ENCODE measurements around the gene SMPDL3B.

The SMPDL3B gene

GRCh38 chr1:27928216-27928954 is 6.4 kb upstream of the SMPDL3B start:
- no peak overlapping the region for H3K4me3 ChIP-seq (ENCODE audit: low read length)
- TF ChIP-seq CTCF (conservative IDR thresholded peaks at IDR 0.05; ENCODE audit: low read length): no peak
- DNase-seq (ENCODE audit: low read depth): no peak

DNA sequence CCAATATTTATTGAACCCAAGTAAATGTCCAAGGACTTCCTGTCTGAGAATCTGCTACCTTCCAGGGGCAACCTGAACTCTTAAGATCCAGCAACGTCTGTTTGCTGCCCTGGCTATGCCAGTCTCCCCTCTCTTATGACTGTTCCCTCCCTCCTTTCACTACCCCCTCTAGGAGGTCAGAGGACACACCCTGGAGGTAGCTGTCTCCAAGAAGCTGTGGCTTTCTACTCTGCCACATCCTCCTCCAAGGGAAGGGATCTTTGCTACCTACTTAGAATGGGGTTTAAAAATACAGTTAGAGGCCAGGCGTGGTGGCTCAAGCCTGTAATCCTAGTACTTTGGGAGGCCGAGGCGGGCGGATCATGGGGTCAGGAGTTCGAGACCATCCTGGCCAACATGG is 3.6 kb upstream of the SMPDL3B start:
- no peak overlapping the region for H3K4me3 ChIP-seq (ENCODE audit: low read length)
- no peak for TF ChIP-seq CTCF (conservative IDR thresholded peaks at IDR 0.05; ENCODE audit: low read length)
- no peak for DNase-seq (ENCODE audit: low read depth)

DNA sequence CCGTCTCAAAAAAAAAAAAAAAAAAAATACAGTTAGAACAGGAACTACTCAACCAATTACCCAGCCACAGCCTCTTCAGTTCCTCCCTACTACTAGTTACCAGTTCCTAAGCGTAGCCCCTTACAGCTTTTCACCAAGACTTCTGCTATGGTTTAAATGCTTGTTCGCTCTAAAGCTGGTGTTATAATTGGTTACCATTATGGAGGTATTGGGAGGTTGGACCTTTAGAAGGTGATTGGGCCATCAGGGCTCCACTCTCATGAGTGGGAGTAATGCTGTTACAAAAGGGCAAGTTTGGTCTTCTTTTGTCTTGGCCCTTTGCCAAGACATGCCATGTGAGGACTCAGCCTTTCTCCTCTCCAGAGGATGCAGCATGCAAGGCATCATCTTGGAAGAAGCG is 3.0 kb upstream of the SMPDL3B start:
- H3K4me3 ChIP-seq (ENCODE audit: low read length): no peak overlapping the region
- DNase-seq (ENCODE audit: low read depth): no peak
- no peak for TF ChIP-seq CTCF (conservative IDR thresholded peaks at IDR 0.05; ENCODE audit: low read length)

GRCh38 chr1:27935721-27936120 is 921 bp downstream of the SMPDL3B start:
- DNase-seq (ENCODE audit: low read depth): no peak
- TF ChIP-seq CTCF (conservative IDR thresholded peaks at IDR 0.05; ENCODE audit: low read length): no peak
- no peak overlapping the region for H3K4me3 ChIP-seq (ENCODE audit: low read length)

DNA sequence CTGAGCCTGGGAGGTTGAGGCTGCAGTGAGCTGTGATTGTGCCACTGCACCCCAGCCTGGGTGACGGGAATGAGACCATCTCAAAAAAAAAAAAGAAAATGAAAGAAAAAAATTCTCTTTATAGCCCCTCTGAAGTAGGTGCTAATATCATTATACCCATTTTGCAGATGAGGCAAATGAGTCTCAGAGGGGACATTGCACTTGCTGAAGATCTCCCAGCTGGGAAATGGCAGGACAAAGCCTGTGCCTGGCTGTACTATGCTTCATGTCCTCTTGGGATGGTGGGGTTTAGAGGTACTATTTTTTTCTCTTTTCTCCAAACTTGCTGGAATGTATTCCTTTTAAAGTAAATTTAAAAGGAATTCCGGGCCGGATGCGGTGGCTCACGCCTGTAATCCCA is 1.6 kb downstream of the SMPDL3B start:
- no peak for DNase-seq (ENCODE audit: low read depth)
- no peak for TF ChIP-seq CTCF (conservative IDR thresholded peaks at IDR 0.05; ENCODE audit: low read length)

GRCh38 chr1:27937524-27937836 is 2.7 kb downstream of the SMPDL3B start:
- no peak overlapping the region for H3K4me3 ChIP-seq (ENCODE audit: low read length)
- no peak for TF ChIP-seq CTCF (conservative IDR thresholded peaks at IDR 0.05; ENCODE audit: low read length)
- DNase-seq (ENCODE audit: low read depth): no peak

More for the DNA sequence above, 1.6 kb downstream of the SMPDL3B start:
- H3K4me3 ChIP-seq (ENCODE audit: low read length): no peak overlapping the region

DNA sequence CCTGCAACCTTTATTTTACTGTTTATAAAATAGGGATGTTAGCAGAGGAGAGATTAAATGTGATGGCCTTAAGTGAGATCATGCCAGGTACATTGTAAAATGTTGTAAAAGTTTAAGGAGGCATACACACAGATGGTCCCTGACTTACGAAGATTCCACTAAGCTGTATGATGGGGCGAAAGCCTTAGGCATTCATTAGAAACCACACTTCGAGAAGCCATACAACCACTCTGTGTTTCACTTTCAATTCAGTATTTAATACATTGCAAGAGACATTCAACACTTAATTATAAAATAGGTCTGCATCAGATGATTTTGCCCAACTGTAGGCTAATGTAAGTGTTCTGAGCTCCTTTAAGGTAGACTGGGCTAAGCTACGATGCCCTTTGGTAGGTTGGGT is 3.7 kb downstream of the SMPDL3B start:
- no peak for TF ChIP-seq CTCF (conservative IDR thresholded peaks at IDR 0.05; ENCODE audit: low read length)
- DNase-seq (ENCODE audit: low read depth): no peak

More for the DNA sequence above, 3.7 kb downstream of the SMPDL3B start:
- no peak overlapping the region for H3K4me3 ChIP-seq (ENCODE audit: low read length)
